H1 (cell line): Measurements from ENCODE around the gene NUB1. TPM values are rescaled to one million over a fixed set of nuclear protein-coding genes. Genes with fewer than 3 reads are reported as not detected.

Experiments
- CTCF ChIA-PET: fragments of 300-600 bp; sonication (Branson Sonifier 250); formaldehyde crosslinking; loops from one replicate; lab custom pipeline; 2021; ENCODE audit not compliant: partially characterized antibody; lab: Charles Lee
- POLR2A ChIA-PET: fragments of 300-600 bp; sonication (Branson Sonifier 250); formaldehyde crosslinking; loops from one replicate; lab custom pipeline; 2021; ENCODE audit warnings: inconsistent platforms; ENCODE audit not compliant: partially characterized antibody; lab: Charles Lee
- DNase-seq, 2 experiments: peaks; one replicate each; pipeline versions ENCODE4 v3.0.0 to v3.0.0-alpha.2; 2010 to 2022; ENCODE audit warnings: low spot score in 2 of 2, low read depth in 1 of 2, mixed read lengths in 1 of 2
- FAIRE-seq: peaks from 2 replicates; lab custom pipeline; 2011; peaks lifted over from hg19 to GRCh38; lab: Jason Lieb, UNC
- H2AFZ ChIP-seq: 2 replicates; pipeline ENCODE4 v1.8.1; 2012; ENCODE audit warnings: low read length, inconsistent platforms
- H2AK5ac ChIP-seq: 2 replicates; pipeline ENCODE4 v1.6.1; 2013; ENCODE audit warnings: low read depth, low read length
- H2BK120ac ChIP-seq: replicated peaks from 2 replicates; pipeline ENCODE3; 2013; ENCODE audit warnings: low read depth, low read length, inconsistent platforms
- H2BK12ac ChIP-seq: 2 replicates; pipeline ENCODE4 v1.6.1; 2013; ENCODE audit warnings: low read depth, low read length
- H2BK15ac ChIP-seq: 2 replicates; pipeline ENCODE4 v1.6.1; 2013; ENCODE audit warnings: low read length
- H2BK20ac ChIP-seq: 2 replicates; pipeline ENCODE4 v1.6.1; 2013; ENCODE audit warnings: low read length
- H2BK5ac ChIP-seq: 2 replicates; pipeline ENCODE4 v1.6.1; 2013; ENCODE audit warnings: low read depth, low read length
- H3K14ac ChIP-seq: 2 replicates; pipeline ENCODE4 v1.6.1; 2013; ENCODE audit warnings: inconsistent platforms; ENCODE audit not compliant: insufficient read length
- H3K18ac ChIP-seq: 2 replicates; pipeline ENCODE4 v1.6.1; 2013; ENCODE audit warnings: low read length; ENCODE audit errors: extremely low read depth
- H3K23ac ChIP-seq: 2 replicates; pipeline ENCODE4 v1.6.1; 2013; ENCODE audit warnings: inconsistent platforms; ENCODE audit not compliant: insufficient read length
- H3K23me2 ChIP-seq: 2 replicates; pipeline ENCODE4 v1.6.1; 2013; ENCODE audit warnings: low read depth, low read length
- H3K27ac ChIP-seq: 2 replicates; pipeline ENCODE4 v1.6.1; 2011; ENCODE audit warnings: low read depth, low read length, inconsistent platforms
- H3K27me3 ChIP-seq, 4 experiments: replicated peaks in 1 of 4; 1 replicate in 1 of 4; 2 replicates in 3 of 4; pipeline versions ENCODE4 v1.6.1 to v1.8.1; 2011 to 2013; ENCODE audit warnings: low read length in 3 of 4, mild to moderate bottlenecking in 3 of 4, inconsistent platforms in 2 of 4, mixed read lengths in 2 of 4, moderate library complexity in 1 of 4; ENCODE audit not compliant: control insufficient read depth in 3 of 4, insufficient read depth in 3 of 4; ENCODE audit errors: extremely low read depth in 1 of 4
- H3K36me3 ChIP-seq, 4 experiments: 2 replicates each; pipeline versions ENCODE4 v1.6.1 to v1.8.1; 2011 to 2013; ENCODE audit warnings: mild to moderate bottlenecking in 4 of 4, low read length in 3 of 4, moderate library complexity in 2 of 4, control low read depth in 1 of 4, inconsistent platforms in 1 of 4; ENCODE audit not compliant: insufficient read depth in 4 of 4, control insufficient read depth in 2 of 4
- H3K4ac ChIP-seq: replicated peaks from 2 replicates; pipeline ENCODE3; 2013; ENCODE audit warnings: low read length, low read depth, mixed read lengths, inconsistent platforms; ENCODE audit not compliant: insufficient read length
- H3K4me1 ChIP-seq, 4 experiments: replicated peaks in 1 of 4; 1 replicate in 1 of 4; 2 replicates in 3 of 4; pipeline versions ENCODE4 v1.6.1 to v1.8.1; 2011 to 2013; ENCODE audit warnings: low read length in 3 of 4, inconsistent platforms in 2 of 4, mixed read lengths in 1 of 4; ENCODE audit not compliant: insufficient read depth in 4 of 4, control insufficient read depth in 3 of 4
- H3K4me2 ChIP-seq, 2 experiments: 2 replicates each; pipeline versions ENCODE4 v1.6.1 to v1.8.1; 2011 to 2013; ENCODE audit warnings: low read depth in 2 of 2, low read length in 2 of 2, control low read depth in 1 of 2, inconsistent platforms in 1 of 2, mild to moderate bottlenecking in 1 of 2; ENCODE audit not compliant: insufficient read depth in 1 of 2
- H3K4me3 ChIP-seq, 4 experiments: fragments of 200-600, 300-600 bp in 1 of 4; sonication (generic), shearing (Covaris generic), sonication (Bioruptor Twin) in 1 of 4; 2 replicates each; pipeline versions ENCODE4 v1.5.1 to v1.8.1; 2011 to 2016; ENCODE audit warnings: low read length in 4 of 4, low read depth in 3 of 4, control low read depth in 2 of 4, inconsistent platforms in 2 of 4, mild to moderate bottlenecking in 2 of 4, mixed read lengths in 1 of 4, moderate library complexity in 1 of 4; ENCODE audit not compliant: insufficient read depth in 2 of 4; ENCODE audit errors: extremely low read depth in 1 of 4
- H3K56ac ChIP-seq: replicated peaks from 2 replicates; pipeline ENCODE3; 2013; ENCODE audit warnings: low read depth, mild to moderate bottlenecking, mixed read lengths, low read length, inconsistent platforms; ENCODE audit not compliant: insufficient read length
- H3K79me1 ChIP-seq: 2 replicates; pipeline ENCODE4 v1.6.1; 2013; ENCODE audit warnings: low read depth, low read length, control low read depth
- H3K79me2 ChIP-seq, 2 experiments: 2 replicates each; pipeline versions ENCODE4 v1.6.1 to v1.8.1; 2012 to 2013; ENCODE audit warnings: low read length in 2 of 2, mild to moderate bottlenecking in 2 of 2, inconsistent platforms in 1 of 2; ENCODE audit not compliant: insufficient read depth in 2 of 2, control insufficient read depth in 1 of 2
- H3K9ac ChIP-seq, 4 experiments: replicated peaks in 1 of 4; 1 replicate in 1 of 4; 2 replicates in 3 of 4; pipeline versions ENCODE4 v1.6.1 to v1.8.1; 2011 to 2013; ENCODE audit warnings: low read depth in 3 of 4, low read length in 3 of 4, control low read depth in 2 of 4, mild to moderate bottlenecking in 2 of 4, moderate library complexity in 2 of 4, inconsistent platforms in 1 of 4; ENCODE audit errors: extremely low read depth in 1 of 4
- H3K9me3 ChIP-seq, 2 experiments: 2 replicates each; pipeline versions ENCODE4 v1.6.1 to v1.8.1; 2012 to 2013; ENCODE audit warnings: mild to moderate bottlenecking in 2 of 2, moderate library complexity in 2 of 2, control low read depth in 1 of 2, inconsistent platforms in 1 of 2, low read depth in 1 of 2, low read length in 1 of 2, mixed read lengths in 1 of 2; ENCODE audit not compliant: insufficient read depth in 2 of 2
- H4K20me1 ChIP-seq, 2 experiments: replicated peaks in 1 of 2; 2 replicates each; pipeline versions ENCODE3 to v1.8.1; 2011 to 2013; ENCODE audit warnings: inconsistent platforms in 2 of 2, low read length in 2 of 2, mild to moderate bottlenecking in 1 of 2; ENCODE audit not compliant: insufficient read depth in 2 of 2, control insufficient read depth in 1 of 2
- H4K5ac ChIP-seq: 2 replicates; pipeline ENCODE4 v1.6.1; 2013; ENCODE audit warnings: low read length, low read depth, mixed read lengths, inconsistent platforms; ENCODE audit not compliant: insufficient read length
- H4K8ac ChIP-seq: 2 replicates; pipeline ENCODE4 v1.8.0; 2013; ENCODE audit warnings: mild to moderate bottlenecking, moderate library complexity, low read length, inconsistent platforms; ENCODE audit not compliant: insufficient read depth; ENCODE audit errors: extremely low read depth
- H4K91ac ChIP-seq: replicated peaks from 2 replicates; pipeline ENCODE3; 2013; ENCODE audit warnings: low read length, mixed read lengths, inconsistent platforms; ENCODE audit not compliant: insufficient read length
- CHD1 ChIP-seq: IDR thresholded peaks from 2 replicates; pipeline ENCODE4 v1.6.1; 2012; ENCODE audit warnings: low read depth, low read length, improper control_type of control experiment
- EGR1 ChIP-seq: IDR thresholded peaks from 2 replicates; pipeline ENCODE4 v1.6.1; 2011; ENCODE audit warnings: low read depth, low read length, borderline replicate concordance
- JUND ChIP-seq: IDR thresholded peaks from 2 replicates; pipeline ENCODE4 v1.6.1; 2011; ENCODE audit warnings: mild to moderate bottlenecking, improper control_type of control experiment, low read length
- NANOG ChIP-seq: IDR thresholded peaks from 2 replicates; pipeline ENCODE4 v1.6.1; 2011; ENCODE audit warnings: low read length, low read depth, mild to moderate bottlenecking, inconsistent platforms; ENCODE audit not compliant: insufficient read depth, poor library complexity, severe bottlenecking
- POLR2A ChIP-seq, 2 experiments: IDR thresholded peaks; 1 replicate in 1 of 2; 2 replicates in 1 of 2; pipeline ENCODE4 v1.6.1; 2011; ENCODE audit warnings: low read depth in 2 of 2, low read length in 2 of 2, mild to moderate bottlenecking in 2 of 2; ENCODE audit errors: control extremely low read depth in 1 of 2
- POU5F1 ChIP-seq: IDR thresholded peaks from 2 replicates; pipeline ENCODE4 v1.6.1; 2011; ENCODE audit warnings: low read depth, mild to moderate bottlenecking, low read length, moderate library complexity
- RXRA ChIP-seq: IDR thresholded peaks from 2 replicates; pipeline ENCODE4 v1.6.1; 2011; ENCODE audit warnings: low read depth, mild to moderate bottlenecking, low read length, moderate library complexity; ENCODE audit not compliant: insufficient read depth
- SIN3A ChIP-seq, 2 experiments: IDR thresholded peaks in 1 of 2; conservative IDR thresholded peaks in 1 of 2; 2 replicates each; pipeline ENCODE4 v1.6.1; 2011 to 2012; ENCODE audit warnings: low read length in 2 of 2, improper control_type of control experiment in 1 of 2, low read depth in 1 of 2, mild to moderate bottlenecking in 1 of 2
- TBP ChIP-seq: IDR thresholded peaks from 2 replicates; pipeline ENCODE4 v1.6.1; 2011; ENCODE audit warnings: low read depth, low read length, improper control_type of control experiment
- TCF12 ChIP-seq: IDR thresholded peaks from 2 replicates; pipeline ENCODE4 v1.6.1; 2011; ENCODE audit warnings: low read depth, mild to moderate bottlenecking, low read length
- WGBS, 2 experiments: shearing (Covaris generic) in 1 of 2; methylation state at CpG; one replicate each; pipeline versions ENCODE4 v1.1.6 to v1.1.7; 2013 to 2015; ENCODE audit warnings: low lambda C conversion rate in 2 of 2, mixed read lengths in 2 of 2, inconsistent platforms in 1 of 2, low coverage in 1 of 2, missing lambda C conversion rate in 1 of 2; ENCODE audit not compliant: insufficient replicate concordance in 2 of 2, insufficient coverage in 1 of 2, insufficient read length in 1 of 2; ENCODE audit errors: extremely low coverage in 1 of 2, missing lambda C conversion rate in 1 of 2; 5-methylcytosine and 5-hydroxymethylcytosine counted together
- polyA plus RNA-seq, 7 experiments: library from polyadenylated mRNA; depleted of rRNA in 3 of 7; stranded (reverse) in 5 of 7; unstranded in 2 of 7; fragments of >200 nt in 5 of 7; fragments of 200-250 nt in 2 of 7; gene quantifications; 1 replicate in 5 of 7; 2 replicates in 1 of 7; 4 replicates in 1 of 7; pipeline versions ENCODE4 v1.2.1 to v1.2.3, GENCODE V29; 2011 to 2013; ENCODE audit warnings: missing spikeins in 2 of 7, mixed read lengths in 2 of 7
- total RNA-seq: library from RNA; stranded (reverse); fragmentation: NEBNext Ultra II Directional; extraction: Animal tissue kit (Norgen Biotek cat#: 25700); gene quantifications from 2 replicates; pipeline ENCODE4 v1.2.1, GENCODE V29; 2021
- TF ChIP-seq, protein P1 (sequence below): IDR thresholded peaks from 2 replicates; pipeline ENCODE4 v1.6.1; 2012; ENCODE audit warnings: inconsistent platforms

NUB1 gene
- total and polyA plus RNA-seq, 2 of the 8 experiments (the other 6 are each of a cell fraction or from before 2014, with no cell fraction given), result 22.1 to 43.5 TPM

GRCh38 chr7:151313857-151314256 is 27.8 kb upstream of the NUB1 start:
- peaks cover 12 to 13% of the 10 kb centered on the region in 2 experiments for H3K9me3 ChIP-seq
- no peak overlapping the region for H3K23ac ChIP-seq
- H3K4me3 ChIP-seq, result no peak overlapping the region
- H4K8ac ChIP-seq, result no peak overlapping the region
- no peak overlapping the region for H3K14ac ChIP-seq
- no peak overlapping the region for H3K4me2 ChIP-seq
- FAIRE-seq (no peak), DNase-seq (no peak)
- no peaks in the 10 kb centered on the region for H3K36me3 ChIP-seq
- peaks cover 13% of the 10 kb centered on the region; the same call in 1 of the 2 replicates for H3K23me2 ChIP-seq
- no peak overlapping the region for H3K4ac ChIP-seq
- H3K56ac ChIP-seq, result peak overlapping the region; percentile 93
- H4K20me1 ChIP-seq, result peaks cover 0 to 9% of the 10 kb centered on the region in 2 experiments
- H2BK120ac ChIP-seq, result no peak overlapping the region
- no peaks in the 10 kb centered on the region for H3K79me1 ChIP-seq
- WGBS, 2 experiments, result 95% methylated on average over 10 of the region's 10 CpGs; no CpG with 5 or more reads in 1 of the 2 experiments
- H2BK20ac ChIP-seq, result no peak overlapping the region
- H3K9ac ChIP-seq, result peak overlapping the region in 1 of 4 experiments; percentile 40; a peak in 1 of 7 replicates
- TF ChIP-seq POLR2A (IDR thresholded peaks at IDR 0.05; ENCODE audit: control extremely low read depth in 1 of 2, low read depth in 2 of 2, low read length in 2 of 2) (no peak), RXRA (no peak), TCF12 (no peak), SIN3A (conservative IDR thresholded peaks at IDR 0.05 in 1 of 2, IDR thresholded peaks at IDR 0.05 in 1 of 2; ENCODE audit: low read depth in 1 of 2, low read length in 2 of 2) (no peak), TBP (no peak), JUND (no peak), EGR1 (no peak), POU5F1 (no peak), NANOG (no peak), CHD1 (no peak)
- TF ChIP-seq, protein P1, sequence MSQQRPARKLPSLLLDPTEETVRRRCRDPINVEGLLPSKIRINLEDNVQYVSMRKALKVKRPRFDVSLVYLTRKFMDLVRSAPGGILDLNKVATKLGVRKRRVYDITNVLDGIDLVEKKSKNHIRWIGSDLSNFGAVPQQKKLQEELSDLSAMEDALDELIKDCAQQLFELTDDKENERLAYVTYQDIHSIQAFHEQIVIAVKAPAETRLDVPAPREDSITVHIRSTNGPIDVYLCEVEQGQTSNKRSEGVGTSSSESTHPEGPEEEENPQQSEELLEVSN, result no peak
- H2AFZ ChIP-seq, result no peak overlapping the region
- ChIA-PET POLR2A (no interaction called here), CTCF (interaction anchor here (0.5 to 5.6 kb wide), 7 partner anchors 8 to 450 kb away, joined by 3 to 161 read pairs (median 37); partner anchors contain the start of gene NUB1)
- no peaks in the 10 kb centered on the region for H3K79me2 ChIP-seq
- H3K18ac ChIP-seq, result no peak overlapping the region
- H2BK12ac ChIP-seq, result no peak overlapping the region
- no peak overlapping the region for H3K27ac ChIP-seq
- H2BK15ac ChIP-seq, result no peak overlapping the region
- peak overlapping the region; percentile 76; the same call in 1 of the 2 replicates for H2AK5ac ChIP-seq
- no peak overlapping the region for H2BK5ac ChIP-seq
- H3K27me3 ChIP-seq, result no peaks in the 10 kb centered on the region
- H4K91ac ChIP-seq, result no peak overlapping the region
- H4K5ac ChIP-seq, result no peak overlapping the region
- no peaks in the 10 kb centered on the region for H3K4me1 ChIP-seq
